ENCODE results near the gene TMEM117. TPM values are rescaled to one million over a fixed set of nuclear protein-coding genes. Genes with fewer than 3 reads are reported as not detected.

The TMEM117 gene
- total RNA-seq, 2 experiments from 2014 or later = 0.95 to 7.1 TPM

DNA sequence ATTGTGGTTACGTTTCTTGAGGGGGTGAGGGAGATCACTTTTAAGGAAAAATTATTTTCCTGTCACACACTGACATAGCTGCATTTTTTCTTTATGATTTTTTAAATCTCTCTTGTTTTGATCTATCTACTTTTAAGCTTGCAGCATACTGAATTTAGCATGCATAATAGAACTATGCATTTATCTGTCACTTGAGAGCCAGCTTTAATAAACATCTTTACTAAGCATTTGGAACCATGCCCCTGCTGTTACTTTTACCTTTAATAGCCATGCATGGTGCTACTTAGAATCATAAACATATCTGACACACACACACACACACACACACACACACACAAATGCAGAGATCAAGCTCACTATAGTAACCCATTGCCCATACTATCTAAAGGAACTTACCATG lies 554.0 kb downstream of the TMEM117 start:
- no peaks in the 10 kb centered on the region for H3K9me3 ChIP-seq (ENCODE audit: low read length)
- no peaks in the 10 kb centered on the region for H4K20me1 ChIP-seq (ENCODE audit: insufficient read depth, low read length)
- TF ChIP-seq CTCF (conservative IDR thresholded peaks at IDR 0.05; ENCODE audit: low read length) (no peak), EZH2phosphoT487 (IDR thresholded peaks at IDR 0.05; ENCODE audit: borderline replicate concordance, low read depth, low read length) (no peak)
- no peak overlapping the region for H3K27ac ChIP-seq (ENCODE audit: low read depth, low read length, poor library complexity, severe bottlenecking)
- no peaks in the 10 kb centered on the region for H3K4me1 ChIP-seq (ENCODE audit: insufficient read depth, low read length, poor library complexity, severe bottlenecking)
- no peak overlapping the region for H3K4me2 ChIP-seq (ENCODE audit: low read length)
- H3K9me2 ChIP-seq (ENCODE audit: insufficient read depth, low read length) = no peaks in the 10 kb centered on the region
- BruUV-seq (replicated peaks) = no TSS peak
- intact Hi-C loops (cut with micrococcal nuclease; ENCODE audit: unreplicated experiment) = no loop called here
- H3K4me3 ChIP-seq (ENCODE audit: low read depth, low read length, poor library complexity, severe bottlenecking) = no peak overlapping the region
- no peak overlapping the region for H2AFZ ChIP-seq (ENCODE audit: low read length)
- CTCF ChIA-PET (ENCODE audit: unreplicated experiment) = no interaction called here
- H3K36me3 ChIP-seq (ENCODE audit: insufficient read depth, low read length) = no peaks in the 10 kb centered on the region
- DNase-seq (ENCODE audit: low spot score) = no peak
- no peaks in the 10 kb centered on the region for H3K79me2 ChIP-seq (ENCODE audit: insufficient read depth, low read depth, low read length)
- POLR2A ChIA-PET = interaction anchor here (0.6 to 1.1 kb wide), 2 partner anchors 147 to 213 kb away, joined by 3 read pairs; no protein-coding TSS in a partner anchor

DNA sequence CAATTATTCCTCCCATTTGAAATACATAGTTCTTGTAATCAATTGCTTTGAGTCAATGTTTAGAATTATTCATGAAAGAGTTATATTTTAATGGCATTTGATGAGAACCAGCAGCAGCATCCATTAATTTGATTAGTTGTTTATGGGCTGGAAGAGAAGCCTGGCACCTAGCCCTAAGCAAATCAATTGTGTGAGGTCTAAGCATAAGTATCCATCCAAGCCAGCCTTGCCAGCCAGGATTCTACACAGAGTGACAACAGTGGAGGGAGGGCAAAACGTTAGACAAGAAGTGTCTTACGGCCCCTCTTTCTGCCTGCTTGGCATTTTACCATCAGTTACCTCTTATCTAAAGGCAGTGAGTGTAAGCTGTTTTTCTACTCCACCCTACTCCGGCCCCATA lies 561.8 kb downstream of the TMEM117 start:
- intact Hi-C loops (cut with micrococcal nuclease; ENCODE audit: unreplicated experiment) = no loop called here
- no peaks in the 10 kb centered on the region for H3K36me3 ChIP-seq (ENCODE audit: insufficient read depth, low read length)
- H3K9me2 ChIP-seq (ENCODE audit: insufficient read depth, low read length) = 0 out of 2 replicates have a peak, but pooled peaks cover 4% of the 10 kb centered on the region
- CTCF ChIA-PET (ENCODE audit: unreplicated experiment) = no interaction called here
- no TSS peak for BruUV-seq (replicated peaks)
- no peaks in the 10 kb centered on the region for H3K4me1 ChIP-seq (ENCODE audit: insufficient read depth, low read length, poor library complexity, severe bottlenecking)
- no peaks in the 10 kb centered on the region for H3K79me2 ChIP-seq (ENCODE audit: insufficient read depth, low read depth, low read length)
- no peak overlapping the region for H3K4me3 ChIP-seq (ENCODE audit: low read depth, low read length, poor library complexity, severe bottlenecking)
- no peaks in the 10 kb centered on the region for H4K20me1 ChIP-seq (ENCODE audit: insufficient read depth, low read length)
- no peaks in the 10 kb centered on the region for H3K9me3 ChIP-seq (ENCODE audit: low read length)
- H3K4me2 ChIP-seq (ENCODE audit: low read length) = no peak overlapping the region
- no peak for DNase-seq (ENCODE audit: low spot score)
- POLR2A ChIA-PET = interaction anchor here (1.0 kb wide), 1 partner anchor 57 kb away, joined by 6 read pairs; no protein-coding TSS in a partner anchor
- TF ChIP-seq CTCF (conservative IDR thresholded peaks at IDR 0.05; ENCODE audit: low read length) (no peak), EZH2phosphoT487 (IDR thresholded peaks at IDR 0.05; ENCODE audit: borderline replicate concordance, low read depth, low read length) (no peak)
- no peak overlapping the region for H2AFZ ChIP-seq (ENCODE audit: low read length)
- H3K27ac ChIP-seq (ENCODE audit: low read depth, low read length, poor library complexity, severe bottlenecking) = no peak overlapping the region

- H3K36me3 ChIP-seq (ENCODE audit: insufficient read depth, low read length) = no peaks in the 10 kb centered on the region
- no peak overlapping the region for H3K4me2 ChIP-seq (ENCODE audit: low read length)
- intact Hi-C loops (cut with micrococcal nuclease; ENCODE audit: unreplicated experiment) = no loop called here
- BruUV-seq (replicated peaks) = no TSS peak
- POLR2A ChIA-PET = interaction anchor here (0.6 kb wide), 1 partner anchor 343 kb away, joined by 3 read pairs; no protein-coding TSS in a partner anchor
- H3K9me3 ChIP-seq (ENCODE audit: low read length) = no peaks in the 10 kb centered on the region
- no peaks in the 10 kb centered on the region for H3K79me2 ChIP-seq (ENCODE audit: insufficient read depth, low read depth, low read length)
- TF ChIP-seq CTCF (conservative IDR thresholded peaks at IDR 0.05; ENCODE audit: low read length) (no peak), EZH2phosphoT487 (IDR thresholded peaks at IDR 0.05; ENCODE audit: borderline replicate concordance, low read depth, low read length) (no peak)
- H3K4me1 ChIP-seq (ENCODE audit: insufficient read depth, low read length, poor library complexity, severe bottlenecking) = no peaks in the 10 kb centered on the region
- 0 out of 2 replicates have a peak, but pooled peaks cover 4% of the 10 kb centered on the region for H3K9me2 ChIP-seq (ENCODE audit: insufficient read depth, low read length)
- CTCF ChIA-PET (ENCODE audit: unreplicated experiment) = no interaction called here
- H3K27ac ChIP-seq (ENCODE audit: low read depth, low read length, poor library complexity, severe bottlenecking) = no peak overlapping the region
- no peak for DNase-seq (ENCODE audit: low spot score)
- no peak overlapping the region for H3K4me3 ChIP-seq (ENCODE audit: low read depth, low read length, poor library complexity, severe bottlenecking)
- H2AFZ ChIP-seq (ENCODE audit: low read length) = no peak overlapping the region
- H4K20me1 ChIP-seq (ENCODE audit: insufficient read depth, low read length) = no peaks in the 10 kb centered on the region
These were observed 567.3 kb downstream of the TMEM117 start for GRCh38 chr12:44403185-44403584.

Measured in OCI-LY7 (cell line).